ENCODE measurements around the gene PTOV1. TPM values are rescaled to one million over a fixed set of nuclear protein-coding genes. Genes with fewer than 3 reads are reported as not detected.

PTOV1 gene
- total and polyA plus RNA-seq, 7 donors: 52.2 to 105 (median 63.8) TPM

DNA sequence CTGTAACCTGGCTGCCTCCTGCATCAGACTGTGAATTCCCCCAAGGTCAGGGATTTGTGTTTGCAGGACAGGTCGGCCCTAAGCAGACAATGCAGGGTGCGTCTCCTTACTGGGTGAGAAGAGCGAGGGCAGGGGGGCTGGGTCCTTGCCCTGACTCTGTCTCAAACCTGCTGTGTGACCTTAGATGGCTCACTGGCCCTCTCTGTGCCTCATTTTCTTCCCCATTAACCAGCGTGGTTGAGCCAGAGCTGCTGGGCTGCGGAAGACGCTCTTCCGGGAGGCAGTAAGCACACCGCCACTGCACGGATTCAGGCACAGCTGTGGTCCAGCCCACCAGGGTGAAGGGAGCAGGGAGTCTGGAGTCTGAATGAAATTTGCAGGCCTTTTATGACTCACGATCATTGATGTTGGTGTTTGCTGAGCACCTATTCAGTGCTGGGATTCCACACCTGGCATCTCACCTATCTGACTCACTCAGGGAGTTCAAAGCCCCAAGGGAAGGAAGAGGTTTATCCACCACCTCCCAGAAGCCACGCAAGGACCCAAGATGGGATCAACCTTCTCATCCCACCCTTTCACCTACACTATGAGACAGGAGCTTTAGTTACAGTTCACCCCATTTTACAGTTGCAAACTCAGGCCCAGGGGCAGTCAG is 23.7 kb downstream of the PTOV1 start:
- intact Hi-C loops (cut with DNase I): loop anchor here (5.0 kb wide), 2 partner anchors 377 to 422 kb away; partner anchors contain the start of genes ALDH16A1, PIH1D1 and RPS11
- H3K4me3 ChIP-seq: no peak overlapping the region
- TF ChIP-seq EP300 (IDR thresholded peaks at IDR 0.05): no peak
- no peak for TF ChIP-seq POLR2A (IDR thresholded peaks at IDR 0.05)
- TF ChIP-seq, protein P1, sequence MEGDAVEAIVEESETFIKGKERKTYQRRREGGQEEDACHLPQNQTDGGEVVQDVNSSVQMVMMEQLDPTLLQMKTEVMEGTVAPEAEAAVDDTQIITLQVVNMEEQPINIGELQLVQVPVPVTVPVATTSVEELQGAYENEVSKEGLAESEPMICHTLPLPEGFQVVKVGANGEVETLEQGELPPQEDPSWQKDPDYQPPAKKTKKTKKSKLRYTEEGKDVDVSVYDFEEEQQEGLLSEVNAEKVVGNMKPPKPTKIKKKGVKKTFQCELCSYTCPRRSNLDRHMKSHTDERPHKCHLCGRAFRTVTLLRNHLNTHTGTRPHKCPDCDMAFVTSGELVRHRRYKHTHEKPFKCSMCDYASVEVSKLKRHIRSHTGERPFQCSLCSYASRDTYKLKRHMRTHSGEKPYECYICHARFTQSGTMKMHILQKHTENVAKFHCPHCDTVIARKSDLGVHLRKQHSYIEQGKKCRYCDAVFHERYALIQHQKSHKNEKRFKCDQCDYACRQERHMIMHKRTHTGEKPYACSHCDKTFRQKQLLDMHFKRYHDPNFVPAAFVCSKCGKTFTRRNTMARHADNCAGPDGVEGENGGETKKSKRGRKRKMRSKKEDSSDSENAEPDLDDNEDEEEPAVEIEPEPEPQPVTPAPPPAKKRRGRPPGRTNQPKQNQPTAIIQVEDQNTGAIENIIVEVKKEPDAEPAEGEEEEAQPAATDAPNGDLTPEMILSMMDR (IDR thresholded peaks at IDR 0.05): no peak
- TF ChIP-seq POLR2AphosphoS5 (IDR thresholded peaks at IDR 0.05): no peak
- peak overlapping the region in 1 of 4 donors; percentile 100 for H3K27ac ChIP-seq
- H3K4me1 ChIP-seq: peaks cover 0 to 47% (median 39%) of the 10 kb centered on the region in 4 donors
- no peak for DNase-seq
- H3K9me3 ChIP-seq: no peaks in the 10 kb centered on the region
- peaks cover 4 to 35% (median 8%) of the 10 kb centered on the region in 4 donors for H3K36me3 ChIP-seq
- 91 to 93% methylated on average over 11 of the region's 11 CpGs for WGBS, 2 donors
- no peaks in the 10 kb centered on the region for H3K27me3 ChIP-seq

DNA sequence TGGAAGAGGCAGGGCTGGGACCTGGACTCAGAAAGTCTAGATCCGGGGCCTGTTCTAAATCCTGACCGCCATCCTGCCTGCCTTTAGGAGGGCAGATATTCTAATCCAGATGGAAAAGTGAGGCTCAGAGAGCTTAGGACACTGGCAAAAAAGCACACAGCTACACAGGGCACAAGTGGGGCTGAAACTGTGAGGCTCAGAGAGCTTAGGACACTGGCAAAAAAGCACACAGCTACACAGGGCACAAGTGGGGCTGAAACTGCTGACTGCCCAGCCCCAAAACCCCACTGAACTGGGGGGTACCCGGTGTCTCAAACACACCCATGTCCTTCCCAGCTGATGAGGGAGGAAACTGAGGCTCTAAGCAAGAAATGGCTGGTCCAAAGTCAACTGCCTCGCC is 24.2 kb downstream of the PTOV1 start:
- no peak for TF ChIP-seq POLR2A (IDR thresholded peaks at IDR 0.05)
- TF ChIP-seq, protein P1 (IDR thresholded peaks at IDR 0.05): no peak
- TF ChIP-seq EP300 (IDR thresholded peaks at IDR 0.05): no peak
- no peak for TF ChIP-seq POLR2AphosphoS5 (IDR thresholded peaks at IDR 0.05)
- intact Hi-C loops (cut with DNase I): loop anchor here (5.0 kb wide), 2 partner anchors 378 to 423 kb away; partner anchors contain the start of genes ALDH16A1, PIH1D1 and RPS11
- Histone ChIP-seq H3K9me3 (no peaks in the 10 kb centered on the region), H3K4me3 (peak overlapping the region in 2 of 4 donors; percentile 85 to 100), H3K36me3 (peaks cover 7 to 40% (median 11%) of the 10 kb centered on the region in 4 donors), H3K27me3 (no peaks in the 10 kb centered on the region), H3K4me1 (peaks cover 0 to 42% (median 35%) of the 10 kb centered on the region in 4 donors), H3K27ac (peak overlapping the region; percentile 92 to 100 (median 96))
- WGBS, 2 donors: 80 to 91% methylated on average over 4 of the region's 4 CpGs
- DNase-seq: no peak

DNA sequence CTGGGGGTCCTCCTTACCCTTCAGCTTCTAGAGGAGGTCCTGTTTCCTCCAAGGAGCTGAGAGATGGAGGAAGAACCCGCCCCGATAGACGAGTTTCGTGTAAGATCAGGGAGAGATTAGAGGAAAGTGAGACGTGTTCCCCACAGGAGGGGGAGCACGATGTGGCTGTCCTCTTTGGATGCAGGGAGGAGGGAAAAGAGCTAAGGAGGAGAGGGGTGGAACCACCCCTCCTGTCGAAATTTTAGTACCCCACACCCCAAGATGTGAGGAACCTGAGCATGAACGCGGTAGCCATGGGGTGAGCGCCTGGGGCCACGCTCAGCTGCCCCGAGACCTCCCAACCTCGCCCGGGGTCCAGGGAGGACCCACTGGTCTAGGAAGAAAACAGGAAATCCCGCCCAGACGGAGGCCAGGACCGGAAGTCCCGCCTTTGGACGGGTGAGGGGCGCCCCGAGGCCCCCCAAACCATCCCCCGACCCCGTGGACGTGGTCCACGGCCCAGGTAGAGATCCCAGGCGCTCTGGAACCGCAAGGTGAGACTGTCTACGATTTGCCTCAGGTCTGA is 25.0 kb downstream of the PTOV1 start:
- 1% methylated on average over 28 of the region's 28 CpGs for WGBS, 2 donors
- peak; percentile 85 for DNase-seq
- peaks cover 14 to 43% (median 19%) of the 10 kb centered on the region in 4 donors for H3K36me3 ChIP-seq
- no peaks in the 10 kb centered on the region for H3K9me3 ChIP-seq
- no peaks in the 10 kb centered on the region for H3K27me3 ChIP-seq
- TF ChIP-seq, protein P1 (IDR thresholded peaks at IDR 0.05): no peak
- TF ChIP-seq EP300 (IDR thresholded peaks at IDR 0.05) (no peak), POLR2A (IDR thresholded peaks at IDR 0.05) (no peak), POLR2AphosphoS5 (IDR thresholded peaks at IDR 0.05) (no peak)
- H3K4me1 ChIP-seq: peaks cover 0 to 34% (median 29%) of the 10 kb centered on the region in 4 donors
- H3K4me3 ChIP-seq: peak overlapping the region; percentile 61 to 100 (median 91)
- peak overlapping the region; percentile 92 to 100 (median 96) for H3K27ac ChIP-seq
- intact Hi-C loops (cut with DNase I): loop anchor here (1.0 to 5.0 kb wide), 6 partner anchors 59 to 424 kb away; partner anchors contain the start of genes ALDH16A1, AP2A1, FUZ and PIH1D1

DNA sequence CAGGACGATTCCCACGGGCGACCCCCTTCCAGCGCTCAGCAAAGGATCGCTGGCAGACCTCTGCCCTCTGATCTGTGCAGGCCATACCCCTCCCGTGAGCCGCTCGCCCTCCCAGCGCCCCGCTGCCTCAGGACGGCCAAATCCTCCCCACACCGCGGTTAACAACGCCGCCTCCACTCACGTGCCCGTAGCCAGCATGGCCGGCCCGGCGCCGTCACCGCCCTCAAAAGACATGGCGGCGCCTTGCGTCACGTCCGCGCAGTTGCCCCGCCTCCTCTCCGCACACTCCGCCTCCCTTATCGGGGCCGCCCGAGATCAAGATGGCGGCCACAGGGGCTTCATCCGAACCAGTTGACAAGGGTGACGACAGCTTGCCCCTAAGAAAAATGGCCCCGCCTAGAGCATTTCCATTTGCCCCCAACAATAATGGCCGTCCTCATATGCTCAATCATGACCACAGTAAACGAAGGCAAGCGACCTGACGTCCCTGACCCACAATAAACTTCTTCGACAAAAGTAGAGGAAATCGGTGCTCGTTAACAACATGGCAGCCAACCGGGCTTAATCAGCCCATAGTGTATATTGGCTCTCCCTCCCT is 25.6 kb downstream of the PTOV1 start:
- TF ChIP-seq POLR2A (IDR thresholded peaks at IDR 0.05) (peak in 1 of 2 donors; percentile 7), EP300 (IDR thresholded peaks at IDR 0.05) (no peak), POLR2AphosphoS5 (IDR thresholded peaks at IDR 0.05) (peak; percentile 50 to 80 (median 54))
- peaks cover 0 to 33% (median 29%) of the 10 kb centered on the region in 4 donors for H3K4me1 ChIP-seq
- H3K27ac ChIP-seq: peak overlapping the region; percentile 92 to 100 (median 96)
- H3K36me3 ChIP-seq: peaks cover 20 to 43% (median 22%) of the 10 kb centered on the region in 4 donors
- DNase-seq: peak; percentile 99
- peak overlapping the region; percentile 61 to 100 (median 91) for H3K4me3 ChIP-seq
- H3K9me3 ChIP-seq: no peaks in the 10 kb centered on the region
- H3K27me3 ChIP-seq: no peaks in the 10 kb centered on the region
- intact Hi-C loops (cut with DNase I): loop anchor here (1.0 to 5.0 kb wide), 6 partner anchors 59 to 424 kb away; partner anchors contain the start of genes ALDH16A1, AP2A1, FUZ and PIH1D1
- 0% methylated on average over 46 of the region's 46 CpGs for WGBS, 2 donors
